HG03103 (cell line): ENCODE results near the gene RGL4.
"Not testable (repeated sequence)": the region's sequence is repeated elsewhere in the genome, so short reads cannot be mapped to it uniquely, and the experiment has no call there.

Experiments
- ATAC-seq: cut with Tn5 transposase; IDR thresholded peaks from one replicate; pipeline ENCODE4 v1.9.1; 2021; ENCODE audit warnings: low read depth; ENCODE audit not compliant: unreplicated experiment

Gene RGL4

GRCh38 chr22:23690713-23691112 lies at the start of gene RGL4:
Gene RGL4, plus strand, starts transcription at chr22:23691013. Its CDS starts 1,018 bp downstream, at chr22:23692031.
- no peak for ATAC-seq

GRCh38 chr22:23646526-23646925 lies 44.3 kb upstream of the RGL4 start:
- not testable (repeated sequence) for ATAC-seq

GRCh38 chr22:23649071-23649501 lies 41.7 kb upstream of the RGL4 start:
- no peak for ATAC-seq

DNA sequence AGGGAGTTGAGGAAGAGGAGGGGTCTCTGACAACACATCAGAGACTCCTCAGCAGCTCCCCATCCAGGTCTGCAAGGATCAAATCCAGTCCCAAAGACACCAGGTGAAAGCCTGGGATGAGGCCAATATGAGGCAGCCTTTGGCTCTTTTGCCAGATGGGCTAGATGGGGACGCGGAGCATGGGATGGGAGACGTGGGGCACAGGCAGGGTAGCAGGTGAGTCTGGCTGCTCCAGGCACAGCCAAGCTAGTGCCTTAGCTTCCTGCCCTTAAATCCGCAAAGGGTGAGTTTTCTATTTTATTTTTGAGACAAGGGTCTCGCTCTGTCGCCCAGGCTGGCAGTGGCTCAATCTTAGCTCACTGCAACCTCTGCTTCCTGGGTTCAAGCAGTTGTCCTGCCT lies 39.1 kb upstream of the RGL4 start:
- ATAC-seq: no peak

GRCh38 chr22:23652286-23652685 lies 38.5 kb upstream of the RGL4 start:
- no peak for ATAC-seq

- no peak for ATAC-seq
These were observed 38.1 kb upstream of the RGL4 start for GRCh38 chr22:23652711-23653110.

GRCh38 chr22:23655891-23656475 lies 34.8 kb upstream of the RGL4 start:
- ATAC-seq: no peak

- ATAC-seq: no peak
These were observed 33.1 kb upstream of the RGL4 start for GRCh38 chr22:23657727-23658126.

GRCh38 chr22:23660381-23660780 lies 30.4 kb upstream of the RGL4 start:
- not testable (repeated sequence) for ATAC-seq

GRCh38 chr22:23670378-23671295 lies 20.2 kb upstream of the RGL4 start:
- ATAC-seq: no peak

- ATAC-seq: not testable (repeated sequence)
These were observed 19.4 kb upstream of the RGL4 start for GRCh38 chr22:23671387-23671786.

DNA sequence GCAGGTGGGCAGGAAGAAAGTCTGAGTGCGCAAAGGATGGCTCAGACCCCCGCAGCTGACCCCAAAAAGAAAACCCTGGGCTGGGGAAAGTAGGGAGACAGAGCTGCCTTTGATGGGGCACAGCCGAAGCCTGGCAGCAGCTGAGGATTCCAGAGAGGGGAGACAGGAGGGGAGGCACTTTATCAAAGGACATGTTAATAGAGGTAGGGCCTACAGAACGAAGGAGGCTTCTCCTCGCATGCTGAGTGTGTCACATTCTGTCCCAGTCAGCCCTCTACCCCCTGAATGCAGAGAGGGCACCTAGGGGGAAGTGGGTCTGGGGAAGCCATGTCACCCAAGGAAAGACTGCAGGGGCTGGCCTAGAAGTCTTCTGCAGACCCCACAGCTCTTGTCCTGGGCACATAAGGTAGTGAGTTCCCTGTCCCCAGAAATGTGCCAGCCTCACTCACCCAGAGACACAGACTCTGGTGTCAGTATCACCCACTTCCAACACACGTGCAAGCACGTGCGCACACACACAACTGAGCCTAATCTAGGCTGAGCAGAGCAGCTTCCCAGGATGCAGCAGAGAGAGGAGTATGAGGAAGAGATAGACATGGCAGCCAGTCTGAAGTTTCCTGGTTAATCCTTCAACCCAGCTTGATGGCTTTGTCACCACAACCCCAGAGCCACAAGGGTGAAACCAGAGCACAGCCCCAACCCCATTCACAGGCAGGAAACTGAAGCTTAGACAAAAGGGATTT lies 18.3 kb upstream of the RGL4 start:
- not testable (repeated sequence) for ATAC-seq

DNA sequence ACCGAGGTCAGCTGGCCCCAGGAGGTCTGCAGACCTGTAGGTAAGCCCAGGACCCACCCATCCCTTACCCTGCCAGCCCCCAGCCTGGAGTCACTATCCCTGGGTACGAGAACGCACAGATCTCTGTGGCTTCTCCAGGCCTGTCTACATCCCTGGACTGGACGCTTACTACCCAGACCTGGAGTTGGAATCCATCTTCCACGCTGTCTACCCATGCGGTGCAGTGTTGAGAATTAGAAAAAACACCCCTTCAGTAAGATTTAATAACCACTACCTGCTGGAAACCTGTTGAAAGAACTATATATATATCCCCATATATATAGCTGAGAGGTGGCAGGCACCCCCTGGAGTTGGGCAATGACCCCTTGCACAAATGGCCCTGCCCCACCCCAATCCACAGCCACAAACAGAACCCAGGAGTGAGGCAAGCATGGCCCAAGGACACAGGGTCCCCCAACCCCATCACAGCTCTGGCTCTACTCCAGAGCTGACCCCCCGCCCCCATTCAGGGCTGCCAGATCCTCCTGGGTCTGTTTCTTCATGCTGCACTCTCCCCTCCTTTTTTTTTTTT lies 17.7 kb upstream of the RGL4 start:
- no peak for ATAC-seq

DNA sequence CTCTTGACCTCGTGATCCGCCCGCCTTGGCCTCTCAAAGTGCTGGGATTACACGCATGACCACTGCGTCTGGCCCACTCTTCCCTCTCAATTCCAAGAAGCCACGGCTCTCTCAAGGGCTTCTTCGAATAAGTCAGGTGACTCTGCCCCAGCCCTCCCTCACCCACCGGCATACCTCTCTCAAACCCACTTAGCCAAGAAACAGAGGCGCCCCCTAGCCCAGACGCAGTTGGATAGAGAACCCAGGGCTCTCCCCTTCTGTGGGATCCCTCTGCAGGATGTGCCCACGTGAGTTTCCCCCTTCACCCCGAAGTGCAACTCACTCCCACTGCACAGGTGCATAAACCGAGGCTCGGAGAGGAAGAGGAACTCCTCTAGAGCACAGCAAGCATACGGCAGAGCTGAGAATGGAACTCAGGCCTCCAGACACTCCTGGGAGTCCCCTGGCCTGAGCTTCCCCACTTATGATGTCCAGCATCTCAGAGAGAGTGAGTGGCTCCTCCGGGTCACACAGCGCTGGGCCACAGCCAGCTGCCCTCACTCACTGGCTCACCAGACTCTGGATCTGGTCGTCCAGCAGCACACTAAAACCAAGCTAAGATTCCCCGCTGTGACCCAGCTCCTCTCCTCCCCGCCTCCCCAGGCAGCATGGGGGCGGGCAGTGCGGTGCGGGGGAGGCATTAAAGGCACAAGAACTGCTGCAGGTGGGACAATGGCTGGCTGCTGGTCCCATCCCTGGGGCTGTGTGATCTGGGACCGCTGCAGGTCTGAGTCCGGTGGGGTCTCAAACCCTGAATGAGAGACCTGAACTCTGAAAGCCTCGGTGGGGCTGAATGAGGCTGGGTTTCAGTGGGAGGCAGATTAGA lies 16.8 kb upstream of the RGL4 start:
- no peak for ATAC-seq

DNA sequence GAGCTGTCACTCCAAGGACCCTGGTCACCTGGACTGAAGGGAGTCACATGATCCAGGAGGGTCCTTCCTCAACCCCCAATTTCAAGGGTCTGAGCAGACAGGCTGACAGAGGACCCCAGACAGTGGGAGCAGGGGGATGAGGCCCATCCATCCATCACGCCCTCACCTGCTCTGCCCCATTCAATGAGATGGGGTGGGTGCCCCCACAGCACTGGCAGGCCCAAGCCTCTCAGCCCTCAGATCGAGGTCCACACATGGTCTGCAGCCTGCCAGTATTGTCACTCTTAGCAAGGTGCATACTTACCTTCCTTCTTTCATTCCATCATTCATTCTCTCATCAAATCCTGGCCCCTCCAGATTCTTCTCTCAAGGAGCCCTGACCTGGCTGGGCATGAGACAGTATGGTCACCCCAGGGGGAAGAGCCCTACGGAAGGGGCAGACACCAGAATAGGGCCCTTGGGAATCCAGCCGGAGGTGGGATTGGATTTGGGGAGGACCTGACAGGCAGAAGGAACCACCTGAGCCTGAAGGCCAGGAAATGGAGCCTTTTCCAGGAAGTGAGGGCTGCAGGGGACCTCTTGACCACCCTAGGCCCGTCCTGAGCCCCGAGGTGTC lies 15.8 kb upstream of the RGL4 start:
- not testable (repeated sequence) for ATAC-seq

- ATAC-seq: no peak
These were observed 15.1 kb upstream of the RGL4 start for GRCh38 chr22:23675502-23676415.

DNA sequence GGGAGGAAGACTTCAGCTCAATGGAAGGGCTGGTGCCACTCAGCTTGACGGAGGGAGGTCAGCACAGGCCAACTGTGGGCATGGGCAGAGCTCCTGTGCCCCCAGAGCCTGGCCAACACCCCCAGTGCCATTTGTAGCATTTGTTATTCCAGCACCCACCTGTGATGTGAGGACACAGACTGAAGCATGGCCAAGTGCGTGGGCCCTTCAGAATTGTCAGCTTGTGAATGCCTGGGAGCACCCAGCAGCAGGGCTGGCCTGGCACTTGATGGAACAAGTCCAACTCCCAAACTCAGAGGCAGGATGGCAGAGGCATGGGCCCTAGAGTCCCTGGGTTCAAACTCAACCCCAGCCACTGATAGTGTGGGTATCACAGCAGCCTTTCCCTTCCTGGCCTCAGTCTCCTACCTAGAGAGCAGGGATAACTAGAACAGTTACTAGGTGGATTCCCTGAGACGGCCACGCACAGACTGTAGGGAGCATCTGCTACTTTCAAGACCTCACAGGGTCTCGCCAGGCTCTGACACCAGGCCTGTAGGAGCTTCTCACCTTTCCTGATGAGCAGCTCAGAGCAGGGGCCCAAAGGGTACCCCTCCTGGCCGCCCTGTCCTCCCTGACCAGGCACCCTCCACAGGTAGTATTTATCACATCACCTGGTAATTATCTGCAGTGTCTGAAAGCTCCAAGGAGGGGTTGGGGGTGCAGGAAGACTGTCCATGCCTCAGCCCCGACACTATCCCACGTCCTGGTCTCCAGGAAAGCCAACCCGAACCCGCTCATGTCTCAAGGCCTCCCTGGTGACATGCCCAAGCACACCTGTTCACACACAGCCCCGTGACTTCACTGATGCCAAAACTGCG lies 13.7 kb upstream of the RGL4 start:
- not testable (repeated sequence) for ATAC-seq

- ATAC-seq: no peak
These were observed 13.2 kb upstream of the RGL4 start for GRCh38 chr22:23677701-23677995.
